C4-2B (cell line): ENCODE measurements around the gene KTN1.

Experiments
- ZFX ChIP-seq: fragments of 450-650 bp; IDR thresholded peaks from 2 replicates; pipeline ENCODE4 v1.6.1; 2017
- TF ChIP-seq, protein P1 (sequence below): fragments of 450-650 bp; conservative IDR thresholded peaks from 2 replicates; pipeline ENCODE4 v1.5.1; 2017; ENCODE audit warnings: mild to moderate bottlenecking

DNA sequence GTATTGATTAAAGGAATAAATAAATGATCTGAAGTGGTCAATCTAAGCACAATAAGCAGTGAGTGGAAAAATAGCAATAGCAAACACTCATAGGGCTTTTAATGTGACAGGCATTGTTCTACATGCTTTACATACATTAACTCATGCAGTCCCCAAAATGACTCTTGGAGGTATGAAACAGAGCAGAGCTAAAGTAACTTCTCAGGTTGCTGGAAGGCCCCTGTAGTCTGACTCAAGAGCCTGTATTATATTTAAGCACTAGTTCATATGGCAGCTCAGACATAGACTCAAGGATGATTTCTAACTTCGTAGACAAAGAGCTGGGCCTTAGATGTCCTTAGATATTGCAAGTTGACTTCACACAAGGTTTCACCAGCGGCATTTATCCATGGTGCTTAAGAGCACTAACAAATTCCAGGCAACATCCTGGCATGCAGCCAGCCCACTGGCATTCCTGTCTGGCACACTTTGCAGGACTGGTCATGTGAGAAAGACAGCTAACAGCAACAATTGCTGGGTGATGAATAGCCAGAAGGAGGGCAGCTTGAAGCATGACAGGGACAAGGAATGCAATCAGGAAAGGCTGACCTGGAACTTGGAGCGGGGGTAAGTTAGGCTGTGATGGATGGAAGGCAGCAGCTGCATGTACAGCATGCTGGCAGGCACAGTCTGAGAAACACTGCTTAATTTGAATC is 22.9 kb upstream of the KTN1 start:
- TF ChIP-seq, protein P1, sequence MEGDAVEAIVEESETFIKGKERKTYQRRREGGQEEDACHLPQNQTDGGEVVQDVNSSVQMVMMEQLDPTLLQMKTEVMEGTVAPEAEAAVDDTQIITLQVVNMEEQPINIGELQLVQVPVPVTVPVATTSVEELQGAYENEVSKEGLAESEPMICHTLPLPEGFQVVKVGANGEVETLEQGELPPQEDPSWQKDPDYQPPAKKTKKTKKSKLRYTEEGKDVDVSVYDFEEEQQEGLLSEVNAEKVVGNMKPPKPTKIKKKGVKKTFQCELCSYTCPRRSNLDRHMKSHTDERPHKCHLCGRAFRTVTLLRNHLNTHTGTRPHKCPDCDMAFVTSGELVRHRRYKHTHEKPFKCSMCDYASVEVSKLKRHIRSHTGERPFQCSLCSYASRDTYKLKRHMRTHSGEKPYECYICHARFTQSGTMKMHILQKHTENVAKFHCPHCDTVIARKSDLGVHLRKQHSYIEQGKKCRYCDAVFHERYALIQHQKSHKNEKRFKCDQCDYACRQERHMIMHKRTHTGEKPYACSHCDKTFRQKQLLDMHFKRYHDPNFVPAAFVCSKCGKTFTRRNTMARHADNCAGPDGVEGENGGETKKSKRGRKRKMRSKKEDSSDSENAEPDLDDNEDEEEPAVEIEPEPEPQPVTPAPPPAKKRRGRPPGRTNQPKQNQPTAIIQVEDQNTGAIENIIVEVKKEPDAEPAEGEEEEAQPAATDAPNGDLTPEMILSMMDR, result no peak
- no peak for TF ChIP-seq ZFX
